IMR-90 (cell line): ENCODE measurements around the gene RNF181. TPM values are rescaled to one million over a fixed set of nuclear protein-coding genes. Genes with fewer than 3 reads are reported as not detected.
A peak's percentile ranks its signal among the peaks of the same experiment; 100 is the strongest.

Experiments
- ATAC-seq: fragments of 200-7000 bp; cut with Tn5 transposase; 2 replicates; pipeline ENCODE4 v1.9.1; 2020; ENCODE audit warnings: low read depth, mild to moderate bottlenecking, moderate library complexity
- BruUV-seq: library from RNA; stranded (reverse); fragments of 400-500 nt; replicated peaks from 2 replicates; lab custom pipeline; 2021; lab: Mats Ljungman, UMichigan
- CTCF ChIA-PET: fragments of 300-600 bp; formaldehyde crosslinking; extraction: SDS; loops from one replicate; lab custom pipeline; 2021; ENCODE audit warnings: antibody characterized with exemption; lab: Yijun Ruan, JAX
- POLR2A ChIA-PET: fragments of 300-600 bp; sonication (Branson Sonifier 250); formaldehyde crosslinking; loops from one replicate; lab custom pipeline; 2022; ENCODE audit warnings: antibody characterized with exemption; ENCODE audit not compliant: unreplicated experiment; lab: Charles Lee
- DNase-seq: peaks from one replicate; pipeline ENCODE4 v3.0.0; 2013
- H2AFZ ChIP-seq: replicated peaks from 2 replicates; pipeline ENCODE3; 2013; ENCODE audit warnings: low read length, mild to moderate bottlenecking; ENCODE audit not compliant: poor library complexity
- H2AK5ac ChIP-seq: 2 replicates; pipeline ENCODE4 v1.6.1; 2013; ENCODE audit warnings: low read depth, low read length, inconsistent platforms
- H2AK9ac ChIP-seq: replicated peaks from 2 replicates; pipeline ENCODE3; 2013; ENCODE audit warnings: mild to moderate bottlenecking, low read depth, low read length, moderate library complexity; ENCODE audit not compliant: poor library complexity
- H2BK120ac ChIP-seq: 2 replicates; pipeline ENCODE4 v1.6.1; 2013; ENCODE audit warnings: low read depth, low read length, inconsistent platforms
- H2BK15ac ChIP-seq: 3 replicates; pipeline ENCODE4 v1.6.1; 2013; ENCODE audit warnings: low read depth, low read length, inconsistent platforms
- H2BK20ac ChIP-seq: 2 replicates; pipeline ENCODE4 v1.6.1; 2013; ENCODE audit warnings: low read depth, mild to moderate bottlenecking, inconsistent platforms, low read length, moderate library complexity
- H2BK5ac ChIP-seq: 2 replicates; pipeline ENCODE4 v1.6.1; 2013; ENCODE audit warnings: mild to moderate bottlenecking, low read depth, low read length, inconsistent platforms; ENCODE audit not compliant: poor library complexity, severe bottlenecking
- H3K14ac ChIP-seq: replicated peaks from 2 replicates; pipeline ENCODE4 v1.6.1; 2013; ENCODE audit warnings: low read depth, low read length, inconsistent platforms
- H3K18ac ChIP-seq: 2 replicates; pipeline ENCODE4 v1.6.1; 2013; ENCODE audit warnings: low read depth, low read length, control low read depth
- H3K23ac ChIP-seq: 2 replicates; pipeline ENCODE4 v1.6.1; 2013; ENCODE audit warnings: low read depth, low read length, inconsistent platforms
- H3K27ac ChIP-seq: 2 replicates; pipeline ENCODE4 v1.5.1; 2013; ENCODE audit warnings: mild to moderate bottlenecking, control low read depth, low read length; ENCODE audit not compliant: insufficient read depth
- H3K27me3 ChIP-seq: 2 replicates; pipeline ENCODE4 v1.6.1; 2013; ENCODE audit warnings: low read length; ENCODE audit not compliant: control insufficient read depth, insufficient read depth
- H3K36me3 ChIP-seq: 2 replicates; pipeline ENCODE4 v1.6.1; 2013; ENCODE audit warnings: low read length, mixed read lengths; ENCODE audit not compliant: control insufficient read depth, insufficient read depth
- H3K4ac ChIP-seq: 2 replicates; pipeline ENCODE4 v1.6.1; 2013; ENCODE audit warnings: low read depth, low read length, inconsistent platforms
- H3K4me1 ChIP-seq: 2 replicates; pipeline ENCODE4 v1.6.1; 2013; ENCODE audit warnings: low read length, mixed read lengths; ENCODE audit not compliant: control insufficient read depth, insufficient read depth
- H3K4me2 ChIP-seq: 2 replicates; pipeline ENCODE4 v1.6.1; 2013; ENCODE audit warnings: low read depth, mild to moderate bottlenecking, control low read depth, low read length, moderate library complexity
- H3K4me3 ChIP-seq: 2 replicates; pipeline ENCODE4 v1.5.1; 2013; ENCODE audit warnings: low read depth, mild to moderate bottlenecking, control low read depth, low read length, moderate library complexity; ENCODE audit not compliant: insufficient read depth
- H3K56ac ChIP-seq: 2 replicates; pipeline ENCODE4 v1.6.1; 2013; ENCODE audit warnings: low read length, inconsistent platforms; ENCODE audit not compliant: insufficient read depth; ENCODE audit errors: extremely low read depth
- H3K79me1 ChIP-seq, 2 experiments: 2 replicates each; pipeline ENCODE4 v1.6.1; 2013; ENCODE audit warnings: low read length in 2 of 2, inconsistent platforms in 1 of 2, low read depth in 1 of 2
- H3K9ac ChIP-seq: 2 replicates; pipeline ENCODE4 v1.6.1; 2013; ENCODE audit warnings: low read depth, low read length, control low read depth
- H3K9me1 ChIP-seq: 2 replicates; pipeline ENCODE4 v1.6.1; 2013; ENCODE audit warnings: low read length, inconsistent platforms; ENCODE audit not compliant: insufficient read depth
- H3K9me3 ChIP-seq: 2 replicates; pipeline ENCODE4 v1.6.1; 2013; ENCODE audit warnings: low read length; ENCODE audit not compliant: control insufficient read depth, insufficient read depth
- H4K20me1 ChIP-seq: 2 replicates; pipeline ENCODE4 v1.6.1; 2013; ENCODE audit warnings: low read length, inconsistent platforms; ENCODE audit not compliant: insufficient read depth
- H4K5ac ChIP-seq: 2 replicates; pipeline ENCODE4 v1.6.1; 2013; ENCODE audit warnings: mild to moderate bottlenecking, low read depth, low read length, control low read depth
- H4K8ac ChIP-seq, 2 experiments: 2 replicates each; pipeline ENCODE4 v1.6.1; 2013; ENCODE audit warnings: low read depth in 2 of 2, low read length in 2 of 2, control low read depth in 1 of 2, inconsistent platforms in 1 of 2
- H4K91ac ChIP-seq: 2 replicates; pipeline ENCODE4 v1.6.1; 2013; ENCODE audit warnings: low read depth, low read length, inconsistent platforms; ENCODE audit not compliant: insufficient read depth
- BHLHE40 ChIP-seq: fragments of 150-350 bp; IDR thresholded peaks from 2 replicates; pipeline ENCODE4 v1.6.1; 2016; ENCODE audit warnings: mild to moderate bottlenecking, low read depth, low read length
- CEBPB ChIP-seq: IDR thresholded peaks from 2 replicates; pipeline ENCODE4 v1.6.1; 2012; ENCODE audit warnings: low read depth, low read length, improper control_type of control experiment
- CHD1 ChIP-seq: IDR thresholded peaks from 2 replicates; pipeline ENCODE4 v1.6.1; 2012; ENCODE audit warnings: low read depth, low read length, improper control_type of control experiment
- FOS ChIP-seq: fragments of 150-350 bp; IDR thresholded peaks from 2 replicates; pipeline ENCODE4 v1.6.1; 2016; ENCODE audit warnings: low read depth, low read length
- MAFK ChIP-seq: IDR thresholded peaks from 2 replicates; pipeline ENCODE4 v1.6.1; 2012; ENCODE audit warnings: low read depth, low read length, improper control_type of control experiment
- MAZ ChIP-seq: IDR thresholded peaks from 2 replicates; pipeline ENCODE4 v1.6.1; 2012; ENCODE audit warnings: low read depth, mild to moderate bottlenecking, low read length, improper control_type of control experiment, moderate library complexity, borderline replicate concordance
- MXI1 ChIP-seq: IDR thresholded peaks from 2 replicates; pipeline ENCODE4 v1.6.1; 2012; ENCODE audit warnings: low read depth, mild to moderate bottlenecking, low read length, moderate library complexity, borderline replicate concordance
- NFE2L2 ChIP-seq: fragments of 150-350 bp; IDR thresholded peaks from 2 replicates; pipeline ENCODE4 v1.6.1; 2016; ENCODE audit warnings: low read depth, mild to moderate bottlenecking, low read length
- POLR2A ChIP-seq: IDR thresholded peaks from 2 replicates; pipeline ENCODE4 v1.6.1; 2012; ENCODE audit warnings: mild to moderate bottlenecking, low read depth, low read length
- RAD21 ChIP-seq: IDR thresholded peaks from 2 replicates; pipeline ENCODE4 v1.6.1; 2012; ENCODE audit warnings: low read length, improper control_type of control experiment
- RCOR1 ChIP-seq: IDR thresholded peaks from 2 replicates; pipeline ENCODE4 v1.6.1; 2012; ENCODE audit warnings: mild to moderate bottlenecking, low read length, improper control_type of control experiment; ENCODE audit not compliant: insufficient replicate concordance
- RFX5 ChIP-seq: IDR thresholded peaks from 2 replicates; pipeline ENCODE4 v1.8.0; 2012; ENCODE audit warnings: low read depth, mild to moderate bottlenecking, low read length, moderate library complexity
- SMC3 ChIP-seq: fragments of 150-350 bp; IDR thresholded peaks from 2 replicates; pipeline ENCODE4 v1.6.1; 2016; ENCODE audit warnings: low read depth, mild to moderate bottlenecking, antibody characterized with exemption, low read length, moderate library complexity
- WGBS, 2 experiments: methylation state at CpG; one replicate each; pipeline versions ENCODE4 v1.1.5 to v1.1.7; 2013; ENCODE audit warnings: missing lambda C conversion rate in 2 of 2; ENCODE audit not compliant: insufficient read length in 1 of 2; ENCODE audit errors: extremely low coverage in 2 of 2; 5-methylcytosine and 5-hydroxymethylcytosine counted together
- dilution Hi-C: fragments of 300-500 bp; cut with HindIII; formaldehyde crosslinking; loops from one replicate; pipeline ENCODE4 v1.14.3; 2018; ENCODE audit warnings: low sequenced_read_pairs; ENCODE audit not compliant: unreplicated experiment
- in situ Hi-C: fragments of 300-500 bp; cut with MboI; formaldehyde crosslinking; loops from 3 replicates; pipeline ENCODE4 v1.14.3; 2019; ENCODE audit warnings: low sequenced_read_pairs, inconsistent platforms, mixed read lengths
- intact Hi-C: fragments of 100-400 bp; cut with micrococcal nuclease; formaldehyde crosslinking; loops from 2 replicates; pipeline ENCODE4 v1.10.0; 2022
- polyA plus RNA-seq, 3 experiments: library from polyadenylated mRNA; depleted of rRNA; stranded (reverse); fragments of >200 nt; gene quantifications; 2 replicates each; pipeline ENCODE4 v1.2.3, GENCODE V29; 2012; ENCODE audit warnings: low replicate concordance in 1 of 3
- total RNA-seq: library from RNA; depleted of rRNA; stranded (reverse); fragments of >200 nt; gene quantifications from 2 replicates; pipeline ENCODE4 v1.2.3, GENCODE V29; 2012
- TF ChIP-seq, protein P1 (sequence below): fragments of 150-350 bp; IDR thresholded peaks from 2 replicates; pipeline ENCODE4 v1.6.1; 2016; ENCODE audit warnings: low read depth, mild to moderate bottlenecking, low read length, moderate library complexity, borderline replicate concordance
- TF ChIP-seq, protein P2 (sequence below): fragments of 150-350 bp; IDR thresholded peaks from 2 replicates; pipeline ENCODE4 v1.6.1; 2017; ENCODE audit warnings: mild to moderate bottlenecking, antibody characterized with exemption, low read length, low read depth
- TF ChIP-seq, protein P3 (sequence below): conservative IDR thresholded peaks from 2 replicates; pipeline ENCODE4 v1.5.1; 2012; ENCODE audit warnings: mild to moderate bottlenecking, low read depth, low read length, improper control_type of control experiment

The RNF181 gene
- total and polyA plus RNA-seq, 2 of the 4 experiments (the other 2 are of a cell fraction), result 438 to 498 TPM

DNA sequence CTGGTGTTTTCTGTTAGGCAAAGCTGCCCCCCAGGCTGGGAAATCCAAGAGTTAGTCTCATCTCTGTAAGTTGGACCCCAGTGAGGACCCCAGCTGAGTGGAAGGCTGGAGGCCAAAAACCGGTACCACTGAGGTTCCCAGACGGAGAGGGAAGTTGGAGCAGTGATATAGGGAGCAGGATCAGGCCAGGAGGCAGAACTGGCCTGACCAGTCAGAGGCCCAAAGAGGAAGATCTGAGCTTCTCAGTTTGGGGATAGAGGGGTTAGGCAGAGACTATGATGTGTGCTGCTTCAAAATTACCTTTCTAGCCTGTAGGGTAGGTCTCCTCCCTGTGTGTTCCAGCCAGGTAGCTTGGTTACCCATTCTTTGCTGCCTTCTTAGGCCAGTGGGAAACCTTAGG lies 4.6 kb upstream of the RNF181 start:
- no peak for ATAC-seq
- ChIA-PET CTCF (no interaction called here), POLR2A (interaction anchor here (0.7 to 1.3 kb wide), 2 partner anchors 59 to 171 kb away, joined by 3 read pairs; no protein-coding TSS in a partner anchor)
- Histone ChIP-seq H3K79me1 (peaks cover 27 to 72% of the 10 kb centered on the region in 2 experiments), H3K23ac (peak overlapping the region; percentile 32), H2AK9ac (peak overlapping the region; percentile 77), H2AFZ (peak overlapping the region; percentile 29), H4K8ac (peak overlapping the region; percentile 14 to 74), H2BK20ac (peak overlapping the region; percentile 63), H2BK5ac (peak overlapping the region; percentile 92), H3K4me3 (no peak overlapping the region), H2BK15ac (peak overlapping the region; percentile 63; the same call in 2 of the 3 replicates), H4K91ac (peak overlapping the region; percentile 77), H3K9me3 (no peaks in the 10 kb centered on the region), H3K27me3 (no peaks in the 10 kb centered on the region), H3K4me2 (peak overlapping the region; percentile 17), H3K9me1 (peaks cover 27% of the 10 kb centered on the region), H3K27ac (peak overlapping the region; percentile 38), H2AK5ac (peak overlapping the region; percentile 93), H3K4me1 (peaks cover 22% of the 10 kb centered on the region), H3K18ac (peak overlapping the region; percentile 74), H4K20me1 (peaks cover 7% of the 10 kb centered on the region; the same call in 1 of the 2 replicates), H3K36me3 (no peaks in the 10 kb centered on the region), H3K56ac (peak overlapping the region; percentile 66), H3K4ac (peak overlapping the region; percentile 80), H3K14ac (peak overlapping the region; percentile 90), H2BK120ac (peak overlapping the region; percentile 77), H4K5ac (peak overlapping the region; percentile 51), H3K9ac (peak overlapping the region; percentile 14; the same call in 1 of the 2 replicates)
- 100% methylated on average over 2 of the region's 2 CpGs; no CpG with 5 or more reads in 1 of the 2 experiments for WGBS, 2 experiments
- TF ChIP-seq NFE2L2 (no peak), RAD21 (no peak), SMC3 (no peak), RCOR1 (no peak), MAZ (no peak), MAFK (no peak), FOS (no peak), CEBPB (no peak), RFX5 (no peak), CHD1 (no peak), POLR2A (no peak), BHLHE40 (no peak), MXI1 (no peak)
- TF ChIP-seq, protein P1, sequence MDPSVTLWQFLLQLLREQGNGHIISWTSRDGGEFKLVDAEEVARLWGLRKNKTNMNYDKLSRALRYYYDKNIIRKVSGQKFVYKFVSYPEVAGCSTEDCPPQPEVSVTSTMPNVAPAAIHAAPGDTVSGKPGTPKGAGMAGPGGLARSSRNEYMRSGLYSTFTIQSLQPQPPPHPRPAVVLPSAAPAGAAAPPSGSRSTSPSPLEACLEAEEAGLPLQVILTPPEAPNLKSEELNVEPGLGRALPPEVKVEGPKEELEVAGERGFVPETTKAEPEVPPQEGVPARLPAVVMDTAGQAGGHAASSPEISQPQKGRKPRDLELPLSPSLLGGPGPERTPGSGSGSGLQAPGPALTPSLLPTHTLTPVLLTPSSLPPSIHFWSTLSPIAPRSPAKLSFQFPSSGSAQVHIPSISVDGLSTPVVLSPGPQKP, result no peak
- TF ChIP-seq, protein P2, sequence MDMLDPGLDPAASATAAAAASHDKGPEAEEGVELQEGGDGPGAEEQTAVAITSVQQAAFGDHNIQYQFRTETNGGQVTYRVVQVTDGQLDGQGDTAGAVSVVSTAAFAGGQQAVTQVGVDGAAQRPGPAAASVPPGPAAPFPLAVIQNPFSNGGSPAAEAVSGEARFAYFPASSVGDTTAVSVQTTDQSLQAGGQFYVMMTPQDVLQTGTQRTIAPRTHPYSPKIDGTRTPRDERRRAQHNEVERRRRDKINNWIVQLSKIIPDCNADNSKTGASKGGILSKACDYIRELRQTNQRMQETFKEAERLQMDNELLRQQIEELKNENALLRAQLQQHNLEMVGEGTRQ, result no peak
- TF ChIP-seq, protein P3, sequence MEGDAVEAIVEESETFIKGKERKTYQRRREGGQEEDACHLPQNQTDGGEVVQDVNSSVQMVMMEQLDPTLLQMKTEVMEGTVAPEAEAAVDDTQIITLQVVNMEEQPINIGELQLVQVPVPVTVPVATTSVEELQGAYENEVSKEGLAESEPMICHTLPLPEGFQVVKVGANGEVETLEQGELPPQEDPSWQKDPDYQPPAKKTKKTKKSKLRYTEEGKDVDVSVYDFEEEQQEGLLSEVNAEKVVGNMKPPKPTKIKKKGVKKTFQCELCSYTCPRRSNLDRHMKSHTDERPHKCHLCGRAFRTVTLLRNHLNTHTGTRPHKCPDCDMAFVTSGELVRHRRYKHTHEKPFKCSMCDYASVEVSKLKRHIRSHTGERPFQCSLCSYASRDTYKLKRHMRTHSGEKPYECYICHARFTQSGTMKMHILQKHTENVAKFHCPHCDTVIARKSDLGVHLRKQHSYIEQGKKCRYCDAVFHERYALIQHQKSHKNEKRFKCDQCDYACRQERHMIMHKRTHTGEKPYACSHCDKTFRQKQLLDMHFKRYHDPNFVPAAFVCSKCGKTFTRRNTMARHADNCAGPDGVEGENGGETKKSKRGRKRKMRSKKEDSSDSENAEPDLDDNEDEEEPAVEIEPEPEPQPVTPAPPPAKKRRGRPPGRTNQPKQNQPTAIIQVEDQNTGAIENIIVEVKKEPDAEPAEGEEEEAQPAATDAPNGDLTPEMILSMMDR, result no peak
- no TSS peak for BruUV-seq
- intact Hi-C loops (no loop called here), dilution Hi-C loops (no loop called here), in situ Hi-C loops (no loop called here)
- no peak for DNase-seq
